Measurements from ENCODE around the gene CD2. TPM values are rescaled to one million over a fixed set of nuclear protein-coding genes. Genes with fewer than 3 reads are reported as not detected.

Gene CD2
- total RNA-seq, 2 donors from 2014 or later = 0.57 to 1.3 TPM

DNA sequence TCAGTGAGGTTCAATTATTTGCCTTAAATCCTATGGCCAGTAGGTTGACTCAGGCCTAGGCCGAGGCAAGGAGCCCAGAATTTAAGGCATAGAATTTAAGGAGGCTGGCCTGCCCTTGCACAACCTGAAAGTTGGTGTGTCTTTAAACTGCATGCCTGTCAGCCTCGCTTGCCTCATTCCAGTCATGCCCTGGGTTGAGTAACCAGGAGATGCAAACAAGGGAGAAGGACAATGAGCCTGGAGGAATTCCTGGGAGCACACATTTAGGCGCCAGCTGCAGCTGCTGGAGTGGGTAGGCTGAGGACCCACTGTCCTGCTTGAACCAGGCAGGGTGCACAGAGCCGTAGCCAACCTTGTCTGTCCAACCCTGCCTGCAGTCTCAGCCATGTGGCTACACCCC, 11.7 kb downstream of the CD2 start:
- 97% methylated on average over 4 of the region's 4 CpGs for WGBS
- Histone ChIP-seq H3K9me3 (no peaks in the 10 kb centered on the region), H3K36me3 (no peaks in the 10 kb centered on the region), H3K4me1 (replicated peaks) (no peaks in the 10 kb centered on the region), H3K27me3 (replicated peaks; ENCODE audit: insufficient read depth) (no peaks in the 10 kb centered on the region), H3K4me3 (no peak overlapping the region), H3K27ac (no peak overlapping the region)
- intact Hi-C loops (cut with DNase I) = no loop called here
- DNase-seq (ENCODE audit: low spot score) = no peak
- TF ChIP-seq, protein P1, sequence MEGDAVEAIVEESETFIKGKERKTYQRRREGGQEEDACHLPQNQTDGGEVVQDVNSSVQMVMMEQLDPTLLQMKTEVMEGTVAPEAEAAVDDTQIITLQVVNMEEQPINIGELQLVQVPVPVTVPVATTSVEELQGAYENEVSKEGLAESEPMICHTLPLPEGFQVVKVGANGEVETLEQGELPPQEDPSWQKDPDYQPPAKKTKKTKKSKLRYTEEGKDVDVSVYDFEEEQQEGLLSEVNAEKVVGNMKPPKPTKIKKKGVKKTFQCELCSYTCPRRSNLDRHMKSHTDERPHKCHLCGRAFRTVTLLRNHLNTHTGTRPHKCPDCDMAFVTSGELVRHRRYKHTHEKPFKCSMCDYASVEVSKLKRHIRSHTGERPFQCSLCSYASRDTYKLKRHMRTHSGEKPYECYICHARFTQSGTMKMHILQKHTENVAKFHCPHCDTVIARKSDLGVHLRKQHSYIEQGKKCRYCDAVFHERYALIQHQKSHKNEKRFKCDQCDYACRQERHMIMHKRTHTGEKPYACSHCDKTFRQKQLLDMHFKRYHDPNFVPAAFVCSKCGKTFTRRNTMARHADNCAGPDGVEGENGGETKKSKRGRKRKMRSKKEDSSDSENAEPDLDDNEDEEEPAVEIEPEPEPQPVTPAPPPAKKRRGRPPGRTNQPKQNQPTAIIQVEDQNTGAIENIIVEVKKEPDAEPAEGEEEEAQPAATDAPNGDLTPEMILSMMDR (IDR thresholded peaks at IDR 0.05) = no peak
- TF ChIP-seq POLR2A (IDR thresholded peaks at IDR 0.05) = no peak
- TF ChIP-seq POLR2AphosphoS5 (IDR thresholded peaks at IDR 0.05) = no peak

DNA sequence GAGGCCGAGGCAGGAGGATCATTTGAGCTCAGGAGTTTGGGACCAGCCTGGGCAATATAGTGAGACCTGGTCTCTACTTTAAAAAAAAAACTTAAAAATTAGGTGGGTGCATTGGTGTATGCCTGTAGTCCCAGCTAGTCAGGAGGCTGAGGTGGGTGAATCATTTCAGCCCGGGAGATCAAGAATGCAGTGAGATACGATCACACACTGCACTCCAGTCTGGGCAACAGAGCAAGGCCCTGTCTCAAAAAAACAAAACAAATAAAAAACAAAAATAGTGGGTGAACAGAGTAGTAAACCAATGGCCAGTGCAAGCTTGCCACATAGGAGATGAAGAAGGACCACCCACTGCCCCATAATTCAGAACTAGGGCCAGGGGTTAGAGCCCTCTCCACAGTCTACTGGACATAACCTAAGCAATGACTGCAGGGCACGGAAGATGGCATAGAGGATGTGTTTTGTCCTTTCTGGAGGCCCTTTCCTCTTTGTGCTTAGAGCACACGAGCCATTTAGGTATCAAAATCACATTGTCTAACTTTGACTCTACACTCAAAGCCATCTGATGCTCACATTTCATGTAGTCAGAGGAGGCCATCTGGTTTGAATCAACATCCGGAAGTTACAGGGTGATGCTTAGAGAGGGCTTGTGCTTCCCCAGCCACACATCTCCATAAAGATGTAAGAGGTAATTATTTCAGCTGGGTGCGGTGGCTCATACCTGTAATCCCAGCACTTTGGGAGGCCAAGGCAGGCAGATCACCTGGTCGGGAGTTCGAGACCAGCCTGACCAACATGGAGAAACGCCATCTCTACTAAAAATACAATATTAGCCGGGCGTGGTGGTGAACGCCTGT, 12.6 kb downstream of the CD2 start:
- Histone ChIP-seq H3K27me3 (replicated peaks; ENCODE audit: insufficient read depth) (no peaks in the 10 kb centered on the region), H3K4me1 (replicated peaks) (no peaks in the 10 kb centered on the region), H3K27ac (no peak overlapping the region), H3K4me3 (no peak overlapping the region), H3K36me3 (no peaks in the 10 kb centered on the region), H3K9me3 (no peaks in the 10 kb centered on the region)
- no peak for DNase-seq (ENCODE audit: low spot score)
- intact Hi-C loops (cut with DNase I) = no loop called here
- TF ChIP-seq POLR2AphosphoS5 (IDR thresholded peaks at IDR 0.05) (no peak), POLR2A (IDR thresholded peaks at IDR 0.05) (no peak)
- TF ChIP-seq, protein P1 (IDR thresholded peaks at IDR 0.05) = no peak
- WGBS = 94% methylated on average over 13 of the region's 13 CpGs

DNA sequence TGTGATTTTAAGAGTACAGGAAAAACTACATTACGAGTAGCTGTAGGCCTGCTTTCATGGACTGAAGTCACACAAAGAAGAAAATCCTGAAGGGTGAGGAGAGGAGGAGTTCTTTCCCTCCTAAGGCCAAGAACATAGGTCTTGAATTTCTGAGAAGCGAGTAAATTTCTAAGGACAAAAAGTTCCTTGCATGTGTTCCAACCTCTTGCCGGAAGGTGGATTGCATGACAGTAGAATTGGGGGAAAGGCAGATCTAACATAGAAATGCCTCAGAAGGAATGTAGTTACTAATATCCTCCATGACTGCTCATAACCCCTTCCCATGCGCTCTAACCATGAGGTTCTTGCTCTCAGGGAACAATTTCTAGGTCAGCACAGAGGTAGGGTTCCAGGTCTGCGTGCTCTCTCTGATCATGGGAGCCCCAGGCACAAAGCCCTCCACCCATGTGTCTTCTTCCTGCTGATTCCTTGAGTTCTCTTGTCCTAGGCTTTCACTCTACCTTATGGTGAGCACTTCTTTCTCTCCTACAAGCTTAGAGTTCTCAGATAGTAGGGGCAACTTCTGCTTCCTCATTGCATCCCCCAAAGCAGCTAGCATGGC, 13.7 kb downstream of the CD2 start:
- 87% methylated on average over 5 of the region's 5 CpGs for WGBS
- Histone ChIP-seq H3K27me3 (replicated peaks; ENCODE audit: insufficient read depth) (no peaks in the 10 kb centered on the region), H3K27ac (no peak overlapping the region), H3K4me1 (replicated peaks) (no peaks in the 10 kb centered on the region), H3K4me3 (no peak overlapping the region), H3K9me3 (no peaks in the 10 kb centered on the region), H3K36me3 (no peaks in the 10 kb centered on the region)
- intact Hi-C loops (cut with DNase I) = no loop called here
- no peak for DNase-seq (ENCODE audit: low spot score)
- TF ChIP-seq, protein P1 (IDR thresholded peaks at IDR 0.05) = no peak
- TF ChIP-seq POLR2A (IDR thresholded peaks at IDR 0.05) (no peak), POLR2AphosphoS5 (IDR thresholded peaks at IDR 0.05) (no peak)

DNA sequence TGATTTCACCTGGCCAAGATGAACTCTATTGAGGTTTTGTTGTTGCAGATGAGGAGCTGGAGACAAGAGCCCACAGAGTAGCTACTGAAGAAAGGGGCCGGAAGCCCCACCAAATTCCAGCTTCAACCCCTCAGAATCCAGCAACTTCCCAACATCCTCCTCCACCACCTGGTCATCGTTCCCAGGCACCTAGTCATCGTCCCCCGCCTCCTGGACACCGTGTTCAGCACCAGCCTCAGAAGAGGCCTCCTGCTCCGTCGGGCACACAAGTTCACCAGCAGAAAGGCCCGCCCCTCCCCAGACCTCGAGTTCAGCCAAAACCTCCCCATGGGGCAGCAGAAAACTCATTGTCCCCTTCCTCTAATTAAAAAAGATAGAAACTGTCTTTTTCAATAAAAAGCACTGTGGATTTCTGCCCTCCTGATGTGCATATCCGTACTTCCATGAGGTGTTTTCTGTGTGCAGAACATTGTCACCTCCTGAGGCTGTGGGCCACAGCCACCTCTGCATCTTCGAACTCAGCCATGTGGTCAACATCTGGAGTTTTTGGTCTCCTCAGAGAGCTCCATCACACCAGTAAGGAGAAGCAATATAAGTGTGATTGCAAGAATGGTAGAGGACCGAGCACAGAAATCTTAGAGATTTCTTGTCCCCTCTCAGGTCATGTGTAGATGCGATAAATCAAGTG, 14.3 kb downstream of the CD2 start:
- intact Hi-C loops (cut with DNase I) = no loop called here
- H3K27ac ChIP-seq = no peak overlapping the region
- 91% methylated on average over 13 of the region's 13 CpGs for WGBS
- H3K36me3 ChIP-seq = no peaks in the 10 kb centered on the region
- TF ChIP-seq, protein P1 (IDR thresholded peaks at IDR 0.05) = no peak
- no peak for TF ChIP-seq POLR2A (IDR thresholded peaks at IDR 0.05)
- no peak for TF ChIP-seq POLR2AphosphoS5 (IDR thresholded peaks at IDR 0.05)
- no peaks in the 10 kb centered on the region for H3K9me3 ChIP-seq
- no peak overlapping the region for H3K4me3 ChIP-seq
- no peaks in the 10 kb centered on the region for H3K27me3 ChIP-seq (replicated peaks; ENCODE audit: insufficient read depth)
- H3K4me1 ChIP-seq (replicated peaks) = no peaks in the 10 kb centered on the region
- no peak for DNase-seq (ENCODE audit: low spot score)
